A673 (cell line): Measurements from ENCODE around the gene ABHD6.

ENCODE experiments used
- CTCF ChIP-seq: fragments of 300-800, 200-600 bp; sonication (generic); conservative IDR thresholded peaks from 2 replicates; pipeline ENCODE4 v1.5.1; 2017; ENCODE audit warnings: low read depth, mild to moderate bottlenecking, antibody characterized with exemption, low read length, moderate library complexity, mixed read lengths
- EZH2 ChIP-seq: fragments of 200-600 bp; sonication (generic); IDR thresholded peaks from 2 replicates; pipeline ENCODE4 v1.6.1; 2017; ENCODE audit warnings: borderline replicate concordance, low read depth, mild to moderate bottlenecking, mixed read lengths, antibody characterized with exemption, low read length; ENCODE audit not compliant: poor library complexity, severe bottlenecking

DNA sequence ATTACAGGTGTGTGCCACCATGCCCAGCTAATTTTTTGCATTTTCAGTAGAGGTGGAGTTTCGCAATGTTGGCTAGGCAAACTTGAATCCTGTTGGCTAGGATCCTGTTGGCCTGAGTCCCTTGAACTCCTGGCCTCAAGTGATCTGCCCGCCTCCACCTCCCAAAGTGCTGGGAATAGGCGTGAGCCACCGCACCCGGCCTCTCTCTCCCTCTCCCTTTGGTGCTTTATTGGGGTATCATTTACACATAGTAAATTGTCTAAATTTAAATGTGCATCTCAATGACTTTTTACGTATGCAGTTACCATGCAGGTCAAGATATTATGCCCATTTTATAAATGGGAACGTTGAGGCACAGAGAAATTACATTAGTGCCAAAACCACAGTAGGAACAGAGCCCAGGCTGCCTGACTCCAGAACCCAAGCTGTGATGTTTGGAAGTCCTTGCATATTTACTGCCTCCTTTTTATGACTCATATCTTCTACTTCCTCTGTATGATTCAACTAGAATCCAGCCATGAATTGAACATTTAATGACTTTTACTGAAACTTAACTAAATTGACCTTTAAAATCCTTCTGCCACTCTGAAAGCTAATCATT is 34.4 kb downstream of the ABHD6 start:
- TF ChIP-seq CTCF (no peak), EZH2 (no peak)
